Spleen (tissue), 11 donors: ENCODE measurements around the gene PCDHGB3. TPM values are rescaled to one million over a fixed set of nuclear protein-coding genes. Genes with fewer than 3 reads are reported as not detected.
A peak's percentile ranks its signal among the peaks of the same experiment; 100 is the strongest.
"Not testable (repeated sequence)": the region's sequence is repeated elsewhere in the genome, so short reads cannot be mapped to it uniquely, and the experiment has no call there.

Experiments
- DNase-seq: peaks from one replicate; pipeline ENCODE4 v3.0.0-alpha.2; 2020
- H3K27ac ChIP-seq, 8 donors: fragments of 200-600 bp; sonication (generic) in 7 of 8; 1 replicate in 4 of 8; 2 replicates in 4 of 8; pipeline versions ENCODE4 v1.5.0 to v1.8.0; 2016 to 2021; ENCODE audit warnings: inconsistent platforms in 4 of 8, mild to moderate bottlenecking in 4 of 8, moderate library complexity in 1 of 8
- H3K27me3 ChIP-seq, 7 donors: fragments of 200-600 bp; sonication (generic) in 6 of 7; replicated peaks in 1 of 7; 1 replicate in 4 of 7; 2 replicates in 3 of 7; pipeline versions ENCODE4 v1.5.0 to v1.8.0; 2016 to 2021; ENCODE audit warnings: inconsistent platforms in 3 of 7, mild to moderate bottlenecking in 1 of 7
- H3K36me3 ChIP-seq, 6 donors: fragments of 200-600 bp; sonication (generic) in 5 of 6; 1 replicate in 4 of 6; 2 replicates in 2 of 6; pipeline versions ENCODE4 v1.5.0 to v1.8.0; 2016 to 2021; ENCODE audit warnings: inconsistent platforms in 2 of 6
- H3K4me1 ChIP-seq, 6 donors: fragments of 200-600 bp; sonication (generic) in 5 of 6; 1 replicate in 3 of 6; 2 replicates in 3 of 6; pipeline versions ENCODE4 v1.5.0 to v1.8.0; 2016 to 2021; ENCODE audit warnings: inconsistent platforms in 3 of 6
- H3K4me3 ChIP-seq, 8 donors: fragments of 200-600 bp; sonication (generic) in 7 of 8; 1 replicate in 4 of 8; 2 replicates in 4 of 8; pipeline versions ENCODE4 v1.5.0 to v1.8.0; 2016 to 2021; ENCODE audit warnings: inconsistent platforms in 4 of 8, mild to moderate bottlenecking in 4 of 8, moderate library complexity in 2 of 8
- H3K9me3 ChIP-seq, 8 donors: fragments of 200-600 bp; sonication (generic) in 7 of 8; 1 replicate in 4 of 8; 2 replicates in 4 of 8; pipeline versions ENCODE4 v1.5.0 to v1.8.0; 2016 to 2021; ENCODE audit warnings: inconsistent platforms in 4 of 8
- POLR2A ChIP-seq, 3 donors: fragments of 450-650 bp; IDR thresholded peaks; one replicate each; pipeline ENCODE4 v1.5.1; 2017; ENCODE audit warnings: antibody characterized with exemption in 3 of 3, mild to moderate bottlenecking in 1 of 3
- POLR2AphosphoS5 ChIP-seq, 3 donors: sonication (generic); formaldehyde crosslinking; IDR thresholded peaks; one replicate each; pipeline ENCODE4 v1.5.1; 2017; ENCODE audit warnings: antibody characterized with exemption in 3 of 3
- WGBS, 5 donors: extraction: QIAGEN DNeasy Blood & Tissue Kit in 3 of 5; methylation state at CpG; one replicate each; pipeline versions ENCODE4 v1.1.5 to v1.1.7; 2013 to 2018; 5-methylcytosine and 5-hydroxymethylcytosine counted together
- intact Hi-C: fragments of 100-400 bp; cut with DNase I; formaldehyde crosslinking; loops from one replicate; pipeline ENCODE4 v1.15.0; 2023; ENCODE audit warnings: low total_unique reads
- polyA plus RNA-seq, 3 donors: library from polyadenylated mRNA; stranded (reverse); fragments of 200-250 nt; gene quantifications; one replicate each; pipeline ENCODE4 v1.2.1, GENCODE V29; 2013
- total RNA-seq, 7 donors: library from RNA; depleted of rRNA in 3 of 7; stranded (reverse); fragments of >200 nt in 3 of 7; fragmentation: NEBNext Ultra II Directional in 4 of 7; extraction: Animal tissue kit (Norgen Biotek cat#: 25700) in 4 of 7; gene quantifications; one replicate each; pipeline versions ENCODE4 v1.1.0 to v1.2.1, GENCODE V29; 2016 to 2021
- TF ChIP-seq, protein P1 (sequence below), 11 experiments: fragments of 200-600 bp in 7 of 11; fragments of 450-650 bp in 4 of 11; sonication (generic) in 4 of 11; IDR thresholded peaks in 8 of 11; conservative IDR thresholded peaks in 3 of 11; 1 replicate in 7 of 11; 2 replicates in 4 of 11; pipeline versions ENCODE4 v1.4.0 to v1.8.0; 2016 to 2021; ENCODE audit warnings: antibody characterized with exemption in 11 of 11, inconsistent platforms in 4 of 11, mild to moderate bottlenecking in 1 of 11
- donor health status: healthy with polysubstance abuse.
- donor health status: DM: no; HTN: no; CAD: no; lungs with moderate emphysema.
- donor health status: DM: no; HTN: no; CAD: no.
- donor health status: Bipolar disorder and iron deficiency.
- donor health status: healthy.
- donor health status: DM: no; HTN: no; CAD: no.
- donor health status: DM: yes; HTN: yes; CAD: no.

PCDHGB3 gene
- total and polyA plus RNA-seq, 10 donors, result 0.06 to 5.0 (median 3.8) TPM

DNA sequence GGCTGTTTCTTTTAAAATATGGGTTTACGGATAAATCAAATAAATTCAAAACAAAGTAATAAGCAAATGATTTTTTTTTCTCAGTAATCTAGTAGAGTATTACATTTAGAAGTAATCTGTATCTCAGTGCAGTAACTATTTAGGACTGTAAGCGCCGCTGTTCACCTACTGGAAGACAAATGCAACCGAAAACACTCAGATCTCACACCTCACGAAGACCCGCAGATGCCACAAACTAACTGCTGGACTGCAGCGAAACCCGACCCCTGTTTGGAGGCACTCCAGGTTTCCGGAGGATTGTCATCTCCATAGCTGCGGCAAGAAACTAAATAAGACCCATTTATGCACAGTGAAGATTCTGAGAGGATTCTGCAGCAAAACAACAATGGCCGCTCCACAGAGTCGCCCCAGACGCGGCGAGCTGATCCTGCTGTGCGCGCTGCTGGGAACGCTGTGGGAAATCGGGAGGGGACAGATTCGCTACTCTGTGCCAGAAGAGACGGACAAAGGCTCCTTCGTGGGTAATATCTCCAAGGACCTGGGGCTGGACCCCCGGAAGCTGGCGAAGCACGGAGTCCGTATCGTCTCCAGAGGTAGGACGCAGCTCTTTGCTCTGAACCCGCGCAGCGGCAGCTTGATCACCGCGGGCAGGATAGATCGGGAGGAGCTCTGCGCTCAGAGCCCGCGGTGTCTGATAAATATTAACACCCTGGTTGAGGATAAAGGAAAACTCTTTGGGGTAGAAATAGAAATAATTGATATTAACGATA lies 22.6 kb downstream of the PCDHGB3 start, which contains the start of gene PCDHGA8:
TSS of gene PCDHGA8 (plus strand) at position 205 of the 770 bp plus-strand sequence. CDS start at position 386, 181 bp downstream.
- Histone ChIP-seq H3K36me3 (peaks cover 0 to 10% (median 0%) of the 10 kb centered on the region in 6 donors), H3K27me3 (peaks cover 0 to 96% (median 11%) of the 10 kb centered on the region in 7 donors), H3K4me1 (no peaks in the 10 kb centered on the region), H3K27ac (no peak within 1 kb of the TSS), H3K4me3 (peak within 1 kb of the TSS in 1 of 8 donors; percentile 6), H3K9me3 (peaks cover 0 to 96% (median 85%) of the 10 kb centered on the region in 8 donors)
- WGBS, 5 donors, result 29 to 36% (median 32%) methylated on average over 32 to 38 of the region's 38 CpGs
- intact Hi-C loops, result no loop called here
- no peak for DNase-seq
- no peak for TF ChIP-seq POLR2AphosphoS5 (IDR thresholded peaks at IDR 0.05)
- TF ChIP-seq POLR2A (IDR thresholded peaks at IDR 0.05), result no peak
- TF ChIP-seq, protein P1, sequence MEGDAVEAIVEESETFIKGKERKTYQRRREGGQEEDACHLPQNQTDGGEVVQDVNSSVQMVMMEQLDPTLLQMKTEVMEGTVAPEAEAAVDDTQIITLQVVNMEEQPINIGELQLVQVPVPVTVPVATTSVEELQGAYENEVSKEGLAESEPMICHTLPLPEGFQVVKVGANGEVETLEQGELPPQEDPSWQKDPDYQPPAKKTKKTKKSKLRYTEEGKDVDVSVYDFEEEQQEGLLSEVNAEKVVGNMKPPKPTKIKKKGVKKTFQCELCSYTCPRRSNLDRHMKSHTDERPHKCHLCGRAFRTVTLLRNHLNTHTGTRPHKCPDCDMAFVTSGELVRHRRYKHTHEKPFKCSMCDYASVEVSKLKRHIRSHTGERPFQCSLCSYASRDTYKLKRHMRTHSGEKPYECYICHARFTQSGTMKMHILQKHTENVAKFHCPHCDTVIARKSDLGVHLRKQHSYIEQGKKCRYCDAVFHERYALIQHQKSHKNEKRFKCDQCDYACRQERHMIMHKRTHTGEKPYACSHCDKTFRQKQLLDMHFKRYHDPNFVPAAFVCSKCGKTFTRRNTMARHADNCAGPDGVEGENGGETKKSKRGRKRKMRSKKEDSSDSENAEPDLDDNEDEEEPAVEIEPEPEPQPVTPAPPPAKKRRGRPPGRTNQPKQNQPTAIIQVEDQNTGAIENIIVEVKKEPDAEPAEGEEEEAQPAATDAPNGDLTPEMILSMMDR (IDR thresholded peaks at IDR 0.05 in 8 of 11, conservative IDR thresholded peaks at IDR 0.05 in 3 of 11), result no peak

DNA sequence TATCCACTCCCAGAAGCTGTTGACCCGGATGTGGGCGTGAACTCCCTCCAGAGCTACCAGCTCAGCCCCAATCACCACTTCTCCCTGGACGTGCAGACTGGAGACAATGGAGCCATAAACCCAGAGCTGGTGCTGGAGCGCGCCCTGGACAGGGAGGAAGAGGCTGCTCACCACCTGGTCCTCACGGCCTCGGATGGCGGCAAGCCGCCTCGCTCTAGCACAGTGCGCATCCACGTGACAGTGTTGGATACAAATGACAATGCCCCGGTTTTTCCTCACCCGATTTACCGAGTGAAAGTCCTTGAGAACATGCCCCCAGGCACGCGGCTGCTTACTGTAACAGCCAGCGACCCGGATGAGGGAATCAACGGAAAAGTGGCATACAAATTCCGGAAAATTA lies 23.2 kb downstream of the PCDHGB3 start:
- no peak overlapping the region for H3K4me3 ChIP-seq
- 34 to 50% (median 42%) methylated on average over 20 to 21 of the region's 21 CpGs for WGBS, 5 donors
- H3K4me1 ChIP-seq, result no peaks in the 10 kb centered on the region
- peaks cover 0 to 96% (median 12%) of the 10 kb centered on the region in 7 donors for H3K27me3 ChIP-seq
- intact Hi-C loops, result no loop called here
- peaks cover 0 to 96% (median 86%) of the 10 kb centered on the region in 8 donors for H3K9me3 ChIP-seq
- TF ChIP-seq POLR2A (IDR thresholded peaks at IDR 0.05), result no peak
- TF ChIP-seq, protein P1 (IDR thresholded peaks at IDR 0.05 in 8 of 11, conservative IDR thresholded peaks at IDR 0.05 in 3 of 11), result no peak
- no peak for TF ChIP-seq POLR2AphosphoS5 (IDR thresholded peaks at IDR 0.05)
- no peak overlapping the region for H3K27ac ChIP-seq
- peaks cover 0 to 10% (median 0%) of the 10 kb centered on the region in 6 donors for H3K36me3 ChIP-seq
- DNase-seq, result no peak

DNA sequence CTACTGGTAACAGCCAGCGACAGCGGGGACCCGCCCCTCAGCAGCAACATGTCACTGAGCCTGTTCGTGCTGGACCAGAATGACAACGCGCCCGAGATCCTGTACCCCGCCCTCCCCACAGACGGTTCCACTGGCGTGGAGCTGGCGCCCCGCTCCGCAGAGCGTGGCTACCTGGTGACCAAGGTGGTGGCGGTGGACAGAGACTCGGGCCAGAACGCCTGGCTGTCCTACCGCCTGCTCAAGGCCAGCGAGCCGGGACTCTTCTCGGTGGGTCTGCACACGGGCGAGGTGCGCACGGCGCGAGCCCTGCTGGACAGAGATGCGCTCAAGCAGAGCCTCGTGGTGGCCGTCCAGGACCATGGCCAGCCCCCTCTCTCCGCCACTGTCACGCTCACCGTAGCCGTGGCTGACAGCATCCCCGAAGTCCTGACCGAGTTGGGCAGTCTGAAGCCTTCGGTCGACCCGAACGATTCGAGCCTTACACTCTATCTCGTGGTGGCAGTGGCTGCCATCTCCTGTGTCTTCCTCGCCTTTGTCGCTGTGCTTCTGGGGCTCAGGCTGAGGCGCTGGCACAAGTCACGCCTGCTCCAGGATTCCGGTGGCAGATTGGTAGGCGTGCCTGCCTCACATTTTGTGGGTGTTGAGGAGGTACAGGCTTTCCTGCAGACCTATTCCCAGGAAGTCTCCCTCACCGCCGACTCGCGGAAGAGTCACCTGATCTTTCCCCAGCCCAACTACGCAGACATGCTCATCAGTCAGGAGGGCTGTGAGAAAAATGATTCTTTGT lies 24.6 kb downstream of the PCDHGB3 start:
- DNase-seq, H3K4me3 ChIP-seq, H3K36me3 ChIP-seq, H3K27ac ChIP-seq, H3K4me1 ChIP-seq, intact Hi-C loops: not testable (repeated sequence)
- H3K9me3 ChIP-seq, result peaks cover 4 to 96% (median 85%) of the 10 kb centered on the region in 8 donors
- 38 to 45% (median 41%) methylated on average over 15 to 46 of the region's 53 CpGs for WGBS, 5 donors
- H3K27me3 ChIP-seq, result peaks cover 0 to 96% (median 15%) of the 10 kb centered on the region in 7 donors

DNA sequence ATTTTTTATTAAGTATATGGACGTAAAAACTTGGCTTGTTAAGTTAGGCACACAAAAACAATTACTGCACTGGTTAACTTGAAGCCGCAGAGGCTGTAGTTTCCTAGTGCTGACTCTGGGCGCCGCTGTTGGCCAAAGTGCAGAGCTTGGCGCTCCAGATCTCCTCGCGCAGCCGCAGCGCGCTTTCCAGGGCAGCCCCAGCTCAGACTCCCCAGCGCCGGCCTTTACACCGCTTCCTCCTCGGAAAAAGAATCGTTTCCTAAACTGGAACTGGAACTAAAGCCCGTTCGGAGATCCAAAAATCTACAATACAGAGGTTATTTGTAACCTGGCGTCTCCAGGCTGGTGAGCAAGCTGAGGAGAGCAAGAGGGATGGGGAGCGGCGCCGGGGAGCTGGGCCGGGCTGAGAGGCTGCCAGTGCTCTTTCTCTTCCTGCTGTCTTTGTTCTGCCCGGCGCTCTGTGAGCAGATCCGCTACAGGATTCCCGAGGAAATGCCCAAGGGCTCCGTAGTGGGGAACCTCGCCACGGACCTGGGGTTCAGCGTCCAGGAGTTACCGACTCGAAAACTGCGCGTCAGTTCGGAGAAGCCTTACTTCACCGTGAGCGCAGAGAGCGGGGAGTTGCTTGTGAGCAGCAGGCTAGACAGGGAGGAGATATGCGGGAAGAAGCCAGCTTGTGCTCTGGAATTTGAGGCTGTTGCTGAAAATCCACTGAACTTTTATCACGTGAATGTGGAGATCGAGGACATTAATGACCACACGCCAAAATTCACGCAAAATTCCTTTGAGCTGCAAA lies 27.9 kb downstream of the PCDHGB3 start, which contains the start of gene PCDHGB5:
TSS of gene PCDHGB5 (plus strand) at position 192 of the 796 bp plus-strand sequence. CDS start at position 373, 181 bp downstream.
- peaks cover 0 to 93% (median 22%) of the 10 kb centered on the region in 7 donors for H3K27me3 ChIP-seq
- peak within 1 kb of the TSS in 6 of 8 donors; percentile 9 to 62 (median 20) for H3K4me3 ChIP-seq
- TF ChIP-seq, protein P1 (IDR thresholded peaks at IDR 0.05 in 8 of 11, conservative IDR thresholded peaks at IDR 0.05 in 3 of 11), result peak in 7 of 11 experiments; percentile 19 to 51 (median 45)
- DNase-seq, intact Hi-C loops, H3K4me1 ChIP-seq, H3K27ac ChIP-seq: not testable (repeated sequence)
- H3K36me3 ChIP-seq, result peaks cover 0 to 11% (median 0%) of the 10 kb centered on the region in 6 donors
- WGBS, 5 donors, result 7 to 16% (median 11%) methylated on average over 20 to 25 of the region's 43 CpGs
- H3K9me3 ChIP-seq, result peaks cover 7 to 96% (median 81%) of the 10 kb centered on the region in 8 donors
